HG03139 (cell line): ENCODE data around the gene ARMH3.
"Not testable (repeated sequence)": the region's sequence is repeated elsewhere in the genome, so short reads cannot be mapped to it uniquely, and the experiment has no call there.

Experiments used
- ATAC-seq: cut with Tn5 transposase; IDR thresholded peaks from one replicate; pipeline ENCODE4 v1.9.1; 2021; ENCODE audit not compliant: unreplicated experiment

The ARMH3 gene

GRCh38 chr10:101987136-101987535 is 68.8 kb downstream of the ARMH3 start:
- no peak for ATAC-seq

GRCh38 chr10:101986624-101986971 is 69.4 kb downstream of the ARMH3 start:
- ATAC-seq: no peak

GRCh38 chr10:101980677-101981076 is 75.3 kb downstream of the ARMH3 start:
- not testable (repeated sequence) for ATAC-seq

GRCh38 chr10:101974091-101974971 is 81.6 kb downstream of the ARMH3 start:
- no peak for ATAC-seq

GRCh38 chr10:101972761-101973160 is 83.2 kb downstream of the ARMH3 start:
- no peak for ATAC-seq

- no peak for ATAC-seq
These were observed 86.5 kb downstream of the ARMH3 start for GRCh38 chr10:101969412-101969922.

GRCh38 chr10:101968940-101969321 is 87.0 kb downstream of the ARMH3 start:
- no peak for ATAC-seq

- ATAC-seq: no peak
These were observed 87.6 kb downstream of the ARMH3 start for GRCh38 chr10:101968286-101968939.

- ATAC-seq: no peak
These were observed 88.3 kb downstream of the ARMH3 start for GRCh38 chr10:101967713-101968112.

- ATAC-seq: no peak
These were observed 88.9 kb downstream of the ARMH3 start for GRCh38 chr10:101967119-101967518.

- ATAC-seq: no peak
These were observed 90.8 kb downstream of the ARMH3 start for GRCh38 chr10:101965075-101965765.

- ATAC-seq: no peak
These were observed 94.1 kb downstream of the ARMH3 start for GRCh38 chr10:101961591-101962498.

GRCh38 chr10:101960879-101961395 is 95.0 kb downstream of the ARMH3 start:
- ATAC-seq: no peak

GRCh38 chr10:101959346-101959916 is 96.5 kb downstream of the ARMH3 start:
- no peak for ATAC-seq

- ATAC-seq: no peak
These were observed 97.3 kb downstream of the ARMH3 start for GRCh38 chr10:101958691-101959090.

- no peak for ATAC-seq
These were observed 99.1 kb downstream of the ARMH3 start for GRCh38 chr10:101956898-101957297.

GRCh38 chr10:101956117-101956516 is 99.9 kb downstream of the ARMH3 start:
- ATAC-seq: no peak

- no peak for ATAC-seq
These were observed 103.8 kb downstream of the ARMH3 start for GRCh38 chr10:101952191-101952590.

- no peak for ATAC-seq
These were observed 105.8 kb downstream of the ARMH3 start for GRCh38 chr10:101950213-101950612.

GRCh38 chr10:101941871-101942270 is 114.1 kb downstream of the ARMH3 start:
- ATAC-seq: no peak
